GM19455 (cell line): ENCODE data around the gene INTS13.
"Not testable (repeated sequence)": the region's sequence is repeated elsewhere in the genome, so short reads cannot be mapped to it uniquely, and the experiment has no call there.

ENCODE experiments used
- ATAC-seq: cut with Tn5 transposase; IDR thresholded peaks from one replicate; pipeline ENCODE4 v1.9.1; 2021; ENCODE audit not compliant: unreplicated experiment

The INTS13 gene

DNA sequence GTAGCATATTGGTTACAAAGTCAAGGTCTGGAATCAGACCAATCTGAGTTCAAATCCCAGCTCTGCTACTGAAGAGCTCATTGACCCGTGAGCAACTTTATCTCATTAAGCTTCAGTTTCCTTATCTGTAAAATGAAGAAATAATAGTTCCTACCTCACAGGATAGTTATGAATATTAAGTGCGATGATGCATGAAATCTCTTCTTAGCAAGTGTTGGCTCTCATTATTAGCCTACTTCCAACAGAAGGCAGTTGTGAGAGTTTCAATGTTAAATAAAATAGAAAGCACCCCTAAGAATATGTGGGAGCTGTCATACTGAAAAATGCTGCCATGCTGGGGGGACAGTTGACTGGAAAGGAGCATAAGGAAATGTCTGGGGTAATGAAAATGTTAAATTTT lies 65.8 kb downstream of the INTS13 start:
- ATAC-seq: no peak

DNA sequence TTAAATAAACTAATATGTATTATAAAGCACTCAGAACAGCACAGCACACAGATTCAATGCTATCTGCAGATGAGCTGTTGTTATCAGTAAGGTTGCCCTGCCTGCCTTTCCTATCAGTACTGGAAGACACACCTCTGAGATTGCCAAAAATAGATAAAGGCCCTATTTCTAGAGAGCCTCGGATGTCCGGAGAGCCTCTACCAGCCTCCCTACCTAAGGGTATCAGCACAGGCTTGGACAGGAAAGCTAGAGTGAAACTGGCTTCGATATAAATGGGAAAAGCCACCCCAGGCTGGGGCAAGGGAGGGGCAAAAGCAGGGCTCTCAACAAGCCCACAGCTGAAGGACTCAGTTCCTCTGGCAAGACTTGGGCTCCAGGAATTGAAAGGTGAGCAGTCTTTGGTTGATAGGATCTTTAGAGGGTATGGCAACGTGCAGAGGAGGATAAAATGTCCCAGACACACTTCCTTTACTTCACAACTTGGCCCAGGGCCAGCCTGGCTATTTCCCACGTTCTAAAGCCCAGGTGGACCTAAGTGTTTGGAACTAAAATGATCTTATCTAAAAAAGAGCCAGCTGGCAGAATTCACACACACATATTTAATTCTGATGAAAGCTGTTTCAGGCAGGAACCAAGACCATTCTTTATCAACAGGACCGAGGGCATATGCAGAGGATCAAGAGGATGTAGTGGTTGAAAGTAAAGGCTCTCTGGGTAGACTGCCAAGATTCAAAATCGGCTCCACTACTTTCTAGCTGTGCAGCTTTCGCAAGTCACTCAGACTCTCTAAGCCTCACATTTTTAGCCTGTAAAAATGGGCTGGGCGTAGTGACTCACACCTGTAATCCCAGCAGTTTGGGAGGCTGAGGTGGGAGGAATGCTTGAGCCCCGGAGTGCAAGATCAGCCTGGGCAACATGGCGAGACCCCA lies 67.0 kb downstream of the INTS13 start:
- no peak for ATAC-seq

DNA sequence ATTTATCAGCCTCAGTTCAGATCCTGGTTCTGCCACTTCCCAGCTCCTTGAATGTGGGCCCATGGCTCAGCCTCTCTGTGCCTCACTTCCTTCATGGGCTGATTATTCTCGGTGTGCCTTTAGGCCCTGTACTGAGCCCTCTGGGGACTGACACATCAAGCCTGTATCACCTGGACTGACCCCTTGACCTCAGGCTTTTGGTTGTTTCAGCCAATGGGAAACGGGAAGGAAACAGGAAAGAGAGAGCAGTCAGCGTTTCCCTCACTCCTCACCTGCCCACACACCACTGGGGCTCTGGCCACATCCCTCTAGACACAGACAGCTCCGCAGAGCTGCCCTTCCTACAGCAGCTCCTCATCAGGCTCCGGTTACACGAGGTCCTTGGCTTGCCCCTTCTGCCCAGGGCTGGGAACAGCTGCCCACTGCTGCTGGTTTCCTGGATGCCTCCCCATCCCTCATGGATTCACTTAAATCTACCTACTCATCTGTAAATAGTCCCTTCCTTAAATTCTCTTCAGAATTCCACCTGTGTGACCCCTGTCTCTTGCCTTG lies 67.8 kb downstream of the INTS13 start:
- ATAC-seq: no peak

DNA sequence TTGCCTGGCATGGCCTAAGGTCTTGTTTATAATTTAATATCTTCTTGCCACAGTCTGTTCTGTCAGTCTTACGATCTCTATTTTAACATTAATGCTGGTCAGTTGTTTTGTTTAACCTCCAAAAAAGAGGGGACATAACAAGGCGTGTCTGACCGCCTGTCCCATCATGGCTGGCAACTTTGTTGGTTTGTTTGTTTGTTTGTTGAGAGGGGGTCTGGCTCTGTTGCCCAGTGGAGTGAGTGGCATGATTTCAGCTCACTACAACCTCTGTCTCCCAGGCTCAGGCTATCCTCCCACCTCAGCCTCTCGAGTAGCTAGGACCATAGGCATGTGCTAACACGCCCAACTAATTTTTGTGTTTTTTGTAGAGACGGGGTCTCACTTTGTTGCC lies 68.7 kb downstream of the INTS13 start:
- ATAC-seq: no peak

DNA sequence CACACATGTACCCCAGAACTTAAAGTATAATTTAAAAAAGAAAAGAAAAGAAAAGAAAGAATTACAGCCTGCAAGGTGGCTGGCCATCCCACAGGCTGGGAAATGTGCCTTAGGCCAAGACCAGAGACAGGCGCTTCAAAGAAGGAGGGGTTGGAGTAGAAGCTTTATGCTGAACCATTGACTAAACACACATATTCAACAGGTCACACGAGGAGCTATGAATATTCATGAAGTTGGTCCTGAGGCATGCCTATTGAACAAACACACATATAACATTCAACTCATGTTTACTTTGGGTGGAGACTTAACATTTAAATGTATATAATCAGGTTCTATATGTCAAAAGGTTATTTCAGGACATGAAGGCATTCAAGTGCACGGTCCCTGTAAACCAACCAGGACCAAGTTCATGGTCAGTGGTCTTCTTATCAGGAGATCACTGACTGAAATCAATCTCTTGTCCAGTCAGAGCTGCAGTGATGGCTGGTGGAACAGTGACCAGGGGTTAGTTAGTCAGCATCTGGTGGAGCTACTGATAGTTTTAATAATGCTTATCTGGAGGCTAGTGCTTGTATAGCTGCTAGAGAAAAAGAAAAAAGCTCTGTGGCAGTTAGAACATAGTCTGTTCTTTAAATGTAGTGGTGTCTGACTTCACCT lies 69.2 kb downstream of the INTS13 start:
- no peak for ATAC-seq

DNA sequence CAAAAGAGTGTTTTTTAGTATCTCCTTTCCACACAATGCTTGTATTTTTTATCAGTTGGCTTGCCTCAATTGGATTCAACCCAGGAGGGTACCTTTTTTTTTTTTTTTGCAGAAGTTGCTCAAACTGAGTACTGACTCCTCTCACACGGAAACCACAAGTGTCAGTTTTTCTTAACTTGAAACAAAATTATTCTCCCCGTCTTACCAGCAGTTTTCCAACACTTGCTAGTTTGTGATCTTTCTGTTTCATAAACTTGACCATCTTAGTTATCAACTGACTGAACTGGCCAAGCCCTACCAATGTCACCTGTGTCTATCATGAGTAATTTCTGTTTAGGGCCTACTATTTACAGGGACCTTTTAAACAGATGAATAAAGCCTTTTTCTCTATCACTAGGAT lies 70.7 kb downstream of the INTS13 start:
- peak; percentile 72 for ATAC-seq

DNA sequence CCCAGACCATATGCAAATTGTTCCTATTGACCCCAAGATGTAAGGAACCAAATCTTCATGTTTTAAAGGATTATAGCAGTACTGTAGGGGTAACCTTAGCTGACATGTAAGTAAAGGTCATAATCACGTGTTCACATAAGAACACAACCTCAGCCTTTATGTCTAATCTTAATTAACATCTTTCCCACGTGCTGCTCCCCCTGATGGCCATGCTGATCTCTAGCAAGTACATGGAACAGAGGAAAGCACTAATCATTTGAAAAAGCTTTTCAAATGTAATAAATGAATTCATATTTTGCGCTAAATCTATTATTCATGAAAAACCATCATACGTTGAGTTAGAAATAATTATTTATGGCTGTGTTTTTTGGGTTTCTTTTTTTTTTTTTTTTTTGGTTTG lies 74.3 kb downstream of the INTS13 start:
- ATAC-seq: no peak

DNA sequence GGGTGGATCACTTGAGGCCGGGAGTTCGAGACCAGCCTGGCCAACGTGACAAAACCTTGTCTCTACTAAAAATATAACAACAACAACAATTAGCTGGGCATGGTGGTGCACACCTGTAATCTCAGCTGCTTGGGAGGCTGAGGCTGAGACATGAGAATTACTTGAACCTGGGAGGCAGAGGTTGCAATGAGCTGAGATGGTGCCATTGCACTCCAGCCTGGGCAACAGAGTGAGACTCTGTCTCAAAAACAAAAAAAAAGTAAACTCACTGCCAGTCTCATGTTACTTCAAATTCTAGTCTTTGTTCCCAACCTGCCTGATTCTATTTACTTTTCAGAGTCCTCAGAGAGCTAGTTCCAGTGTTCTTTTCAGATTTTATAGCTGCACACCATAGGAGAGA lies 75.0 kb downstream of the INTS13 start:
- not testable (repeated sequence) for ATAC-seq

DNA sequence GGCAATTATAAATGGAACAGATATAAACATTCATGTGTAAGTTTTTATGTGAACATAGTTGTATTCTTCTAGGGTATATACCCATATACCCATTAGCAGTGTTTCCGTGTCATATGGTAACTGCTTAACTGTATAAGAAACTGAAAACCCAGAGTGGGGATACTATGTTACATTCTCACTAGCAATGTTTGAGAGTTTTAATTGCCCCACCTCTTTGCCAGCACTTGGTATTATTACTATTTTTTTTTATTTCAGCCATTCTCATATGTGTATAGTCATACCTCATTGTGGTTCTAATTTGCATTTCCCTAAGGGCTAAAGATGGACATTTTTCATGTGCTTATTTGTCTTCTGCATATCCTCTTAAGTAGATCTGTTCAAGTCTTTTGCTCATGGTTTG lies 76.1 kb downstream of the INTS13 start:
- ATAC-seq: no peak

DNA sequence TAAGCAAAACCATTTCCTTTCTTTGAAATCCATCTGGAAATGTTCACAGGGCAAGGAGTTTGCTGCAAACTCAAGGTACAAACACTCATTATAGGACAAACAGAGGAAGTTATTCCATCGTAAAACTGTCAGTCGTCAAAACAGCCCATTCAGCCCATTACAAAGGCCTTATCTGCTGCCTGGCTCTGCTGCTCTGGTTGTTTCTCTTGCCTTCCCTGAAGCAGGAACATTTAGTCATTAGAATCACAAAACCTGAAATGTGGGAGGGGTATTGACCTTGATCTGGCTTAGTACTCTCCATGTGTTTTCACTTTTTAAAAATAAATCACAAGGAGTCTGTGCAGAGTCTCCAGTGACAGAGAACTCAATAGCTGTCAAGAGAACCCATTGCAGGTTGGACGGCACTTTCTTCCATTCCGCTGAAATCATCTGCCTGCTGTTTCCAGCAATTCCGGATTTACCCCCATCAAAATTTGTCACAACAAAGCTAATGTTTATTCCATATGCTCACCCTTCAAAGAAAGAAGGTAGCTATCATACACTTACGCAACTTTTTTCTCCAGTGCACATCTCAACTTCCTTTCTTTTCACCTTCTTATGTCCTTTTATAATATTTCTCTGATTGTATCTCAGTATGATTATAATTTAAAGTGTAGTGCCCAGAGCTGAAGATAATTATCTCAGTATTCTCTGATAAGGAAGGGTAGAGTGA lies 80.2 kb downstream of the INTS13 start:
- ATAC-seq: no peak

DNA sequence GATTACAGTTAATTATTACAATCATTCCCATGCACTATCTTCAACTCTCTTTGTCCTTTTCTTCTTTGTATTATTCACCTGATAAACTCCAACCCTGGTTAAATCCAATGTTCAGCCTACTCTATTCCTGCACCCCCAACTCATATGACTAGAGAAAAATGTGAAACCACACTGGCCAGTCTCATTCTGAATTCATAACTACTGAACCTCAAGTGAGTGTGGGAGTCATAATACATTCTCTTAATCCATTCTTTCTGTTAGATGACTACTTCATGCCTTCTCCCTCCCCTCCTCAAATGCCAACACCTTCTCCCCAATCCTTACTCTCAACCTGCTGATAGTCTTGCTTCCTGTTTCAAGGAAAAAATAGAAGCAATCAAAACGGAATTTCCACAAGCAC lies 82.4 kb downstream of the INTS13 start:
- ATAC-seq: no peak
